ENCODE measurements around the gene CENPW. TPM values are rescaled to one million over a fixed set of nuclear protein-coding genes. Genes with fewer than 3 reads are reported as not detected.

The CENPW gene
- 3.7 TPM for total RNA-seq

GRCh38 chr6:126339796-126340609, at the start of gene CENPW:
CENPW (plus strand) TSS chr6:126340115; CDS start chr6:126340274, 159 bp downstream.

